Left lung (tissue), 10 donors: ENCODE measurements around the gene TAPBPL. TPM values are rescaled to one million over a fixed set of nuclear protein-coding genes. Genes with fewer than 3 reads are reported as not detected.

Source experiments
- ATAC-seq: fragments of 200-7000 bp; cut with Tn5 transposase; one replicate; pipeline ENCODE4 v1.9.1; 2020; ENCODE audit warnings: moderate library complexity
- DNase-seq, 4 donors: peaks; one replicate each; pipeline ENCODE4 v3.0.0-alpha.2; 2013 to 2020
- H3K27ac ChIP-seq, 2 donors: fragments of 200-600 bp; sonication (generic) in 1 of 2; one replicate each; pipeline versions ENCODE4 v1.5.0 to v1.8.0; 2020 to 2021
- H3K27me3 ChIP-seq, 2 donors: fragments of 200-600 bp; sonication (generic) in 1 of 2; one replicate each; pipeline versions ENCODE4 v1.5.0 to v1.8.0; 2020 to 2021
- H3K36me3 ChIP-seq, 2 donors: fragments of 200-600 bp; sonication (generic) in 1 of 2; one replicate each; pipeline versions ENCODE4 v1.5.0 to v1.8.0; 2020 to 2021
- H3K4me1 ChIP-seq, 2 donors: fragments of 200-600 bp; one replicate each; pipeline ENCODE4 v1.8.0; 2021
- H3K4me3 ChIP-seq, 2 donors: fragments of 200-600 bp; sonication (generic) in 1 of 2; one replicate each; pipeline versions ENCODE4 v1.5.0 to v1.8.0; 2020 to 2021; ENCODE audit warnings: mild to moderate bottlenecking in 1 of 2
- H3K9me3 ChIP-seq, 2 donors: fragments of 200-600 bp; sonication (generic) in 1 of 2; one replicate each; pipeline versions ENCODE4 v1.5.0 to v1.8.0; 2020 to 2021
- CTCF ChIP-seq, 2 donors: fragments of 200-600 bp; sonication (generic) in 1 of 2; IDR thresholded peaks; one replicate each; pipeline versions ENCODE4 v1.5.0 to v1.8.0; 2021; ENCODE audit warnings: antibody characterized with exemption in 2 of 2
- intact Hi-C, 2 donors: fragments of 100-400 bp; cut with DNase I; formaldehyde crosslinking; loops; one replicate each; pipeline versions ENCODE4 v1.11.2 to v1.14.2; 2022
- polyA plus RNA-seq, 6 donors: library from polyadenylated mRNA; unstranded; fragments of 120-200 nt; gene quantifications; one replicate each; pipeline ENCODE4 v1.2.1, GENCODE V29; 2013; ENCODE audit not compliant: insufficient read length in 6 of 6
- total RNA-seq, 2 donors: library from RNA; stranded (reverse); fragmentation: NEBNext Ultra II Directional; extraction: Animal tissue kit (Norgen Biotek cat#: 25700); gene quantifications; one replicate each; pipeline ENCODE4 v1.2.1, GENCODE V29; 2021
- donor health status: DM: no; HTN: yes; CAD: no.
- donor health status: DM: no; HTN: no; CAD: no.

The TAPBPL gene
- total and polyA plus RNA-seq, 8 donors = 18.0 to 33.8 (median 19.0) TPM

- Histone ChIP-seq H3K27ac (peak overlapping the region in 1 of 2 donors; percentile 13), H3K27me3 (no peaks in the 10 kb centered on the region), H3K9me3 (no peaks in the 10 kb centered on the region), H3K4me3 (no peak overlapping the region), H3K36me3 (peaks cover 0 to 8% of the 10 kb centered on the region in 2 donors), H3K4me1 (peaks cover 5 to 28% of the 10 kb centered on the region in 2 donors)
- intact Hi-C loops = no loop called here
- DNase-seq = no peak
- peak; percentile 73 for ATAC-seq
- TF ChIP-seq CTCF (IDR thresholded peaks at IDR 0.05) = no peak
These were observed 35.2 kb upstream of the TAPBPL start for GRCh38 chr12:6416596-6416995.

- DNase-seq (no peak), ATAC-seq (no peak)
- no peak for TF ChIP-seq CTCF (IDR thresholded peaks at IDR 0.05)
- H3K27me3 ChIP-seq = no peaks in the 10 kb centered on the region
- H3K4me3 ChIP-seq = no peak overlapping the region
- no peak overlapping the region for H3K27ac ChIP-seq
- peaks cover 9 to 34% of the 10 kb centered on the region in 2 donors for H3K4me1 ChIP-seq
- H3K36me3 ChIP-seq = peaks cover 0 to 8% of the 10 kb centered on the region in 2 donors
- intact Hi-C loops = no loop called here
- H3K9me3 ChIP-seq = no peaks in the 10 kb centered on the region
These were observed 33.0 kb upstream of the TAPBPL start for GRCh38 chr12:6418796-6419195.

GRCh38 chr12:6420364-6420763 is 31.5 kb upstream of the TAPBPL start:
- Histone ChIP-seq H3K4me3 (no peak overlapping the region), H3K27ac (peak overlapping the region in 1 of 2 donors; percentile 13), H3K36me3 (peaks cover 0 to 4% of the 10 kb centered on the region in 2 donors), H3K9me3 (no peaks in the 10 kb centered on the region), H3K4me1 (peaks cover 10 to 35% of the 10 kb centered on the region in 2 donors), H3K27me3 (no peaks in the 10 kb centered on the region)
- no peak for TF ChIP-seq CTCF (IDR thresholded peaks at IDR 0.05)
- intact Hi-C loops = loop anchor here in 1 of 2 donors (5.0 to 10.0 kb wide), 2 partner anchors 47 to 114 kb away; partner anchors contain the start of gene GAPDH
- ATAC-seq (no peak), DNase-seq (no peak)

GRCh38 chr12:6423267-6424007 is 28.4 kb upstream of the TAPBPL start:
- ATAC-seq = peak; percentile 99
- Histone ChIP-seq H3K4me3 (no peak overlapping the region), H3K27ac (no peak overlapping the region), H3K36me3 (no peaks in the 10 kb centered on the region), H3K27me3 (no peaks in the 10 kb centered on the region), H3K4me1 (peaks cover 10 to 25% of the 10 kb centered on the region in 2 donors), H3K9me3 (no peaks in the 10 kb centered on the region)
- DNase-seq = peak; percentile 80 to 92 (median 85)
- peak; percentile 78 to 93 for TF ChIP-seq CTCF (IDR thresholded peaks at IDR 0.05)
- intact Hi-C loops = loop anchor here in 1 of 2 donors (5.0 to 10.0 kb wide), 2 partner anchors 44 to 111 kb away; partner anchors contain the start of gene GAPDH

- intact Hi-C loops = loop anchor here in 1 of 2 donors (5.0 to 10.0 kb wide), 2 partner anchors 43 to 111 kb away; partner anchors contain the start of gene GAPDH
- DNase-seq = no peak
- Histone ChIP-seq H3K27ac (no peak overlapping the region), H3K4me1 (peaks cover 10 to 25% of the 10 kb centered on the region in 2 donors), H3K27me3 (no peaks in the 10 kb centered on the region), H3K36me3 (no peaks in the 10 kb centered on the region), H3K9me3 (no peaks in the 10 kb centered on the region), H3K4me3 (no peak overlapping the region)
- peak; percentile 10 for ATAC-seq
- TF ChIP-seq CTCF (IDR thresholded peaks at IDR 0.05) = no peak
These were observed 27.9 kb upstream of the TAPBPL start for GRCh38 chr12:6424008-6424347.
